GF-D8 (cell line): ENCODE data around the gene IFI27.
"Not testable (repeated sequence)": the region's sequence is repeated elsewhere in the genome, so short reads cannot be mapped to it uniquely, and the experiment has no call there.

ENCODE experiments used
- DNase-seq: peaks from one replicate; lab custom pipeline; 2025; lab: John Stamatoyannopoulos, UW

The IFI27 gene

GRCh38 chr14:94153750-94154342 is 43.3 kb downstream of the IFI27 start:
- DNase-seq: no peak

- not testable (repeated sequence) for DNase-seq
These were observed 45.6 kb downstream of the IFI27 start for GRCh38 chr14:94156143-94156542.

- DNase-seq: no peak
These were observed 46.7 kb downstream of the IFI27 start for GRCh38 chr14:94157197-94157596.

- no peak for DNase-seq
These were observed 47.8 kb downstream of the IFI27 start for GRCh38 chr14:94158239-94158883.

GRCh38 chr14:94161058-94161457 is 50.5 kb downstream of the IFI27 start:
- DNase-seq: no peak

GRCh38 chr14:94161981-94162380 is 51.4 kb downstream of the IFI27 start:
- DNase-seq: no peak

GRCh38 chr14:94162466-94162865 is 51.9 kb downstream of the IFI27 start:
- no peak for DNase-seq

GRCh38 chr14:94163796-94164195 is 53.3 kb downstream of the IFI27 start:
- DNase-seq: no peak

GRCh38 chr14:94164685-94165431 is 54.3 kb downstream of the IFI27 start:
- no peak for DNase-seq

GRCh38 chr14:94165744-94166143 is 55.2 kb downstream of the IFI27 start:
- DNase-seq: no peak
